HFF-Myc (cell line): ENCODE measurements around the gene CLCNKB.

Source experiments
- DNase-seq: peaks from one replicate; pipeline ENCODE4 v3.0.0-alpha.2; 2011; ENCODE audit warnings: low read depth; ENCODE audit errors: extremely low read depth
- H3K4me3 ChIP-seq: replicated peaks from 2 replicates; pipeline ENCODE4 v1.5.1; 2011; ENCODE audit warnings: low read depth, mild to moderate bottlenecking, control low read depth, low read length
- TF ChIP-seq, protein P1 (sequence below): IDR thresholded peaks from 2 replicates; pipeline ENCODE4 v1.5.1; 2012; ENCODE audit warnings: mild to moderate bottlenecking, low read depth, low read length, control low read depth; ENCODE audit errors: missing control alignments

The CLCNKB gene

GRCh38 chr1:16093611-16094010 is 50.0 kb downstream of the CLCNKB start:
- TF ChIP-seq, protein P1, sequence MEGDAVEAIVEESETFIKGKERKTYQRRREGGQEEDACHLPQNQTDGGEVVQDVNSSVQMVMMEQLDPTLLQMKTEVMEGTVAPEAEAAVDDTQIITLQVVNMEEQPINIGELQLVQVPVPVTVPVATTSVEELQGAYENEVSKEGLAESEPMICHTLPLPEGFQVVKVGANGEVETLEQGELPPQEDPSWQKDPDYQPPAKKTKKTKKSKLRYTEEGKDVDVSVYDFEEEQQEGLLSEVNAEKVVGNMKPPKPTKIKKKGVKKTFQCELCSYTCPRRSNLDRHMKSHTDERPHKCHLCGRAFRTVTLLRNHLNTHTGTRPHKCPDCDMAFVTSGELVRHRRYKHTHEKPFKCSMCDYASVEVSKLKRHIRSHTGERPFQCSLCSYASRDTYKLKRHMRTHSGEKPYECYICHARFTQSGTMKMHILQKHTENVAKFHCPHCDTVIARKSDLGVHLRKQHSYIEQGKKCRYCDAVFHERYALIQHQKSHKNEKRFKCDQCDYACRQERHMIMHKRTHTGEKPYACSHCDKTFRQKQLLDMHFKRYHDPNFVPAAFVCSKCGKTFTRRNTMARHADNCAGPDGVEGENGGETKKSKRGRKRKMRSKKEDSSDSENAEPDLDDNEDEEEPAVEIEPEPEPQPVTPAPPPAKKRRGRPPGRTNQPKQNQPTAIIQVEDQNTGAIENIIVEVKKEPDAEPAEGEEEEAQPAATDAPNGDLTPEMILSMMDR = no peak
- DNase-seq = no peak
- no peak overlapping the region for H3K4me3 ChIP-seq

- DNase-seq = no peak
- TF ChIP-seq, protein P1 = no peak
- H3K4me3 ChIP-seq = no peak overlapping the region
Observed at GRCh38 chr1:16094453-16095158, 51.0 kb downstream of the CLCNKB start.

- TF ChIP-seq, protein P1 = no peak
- DNase-seq = no peak
- H3K4me3 ChIP-seq = no peak overlapping the region
Observed at GRCh38 chr1:16095447-16095846, 51.9 kb downstream of the CLCNKB start.

GRCh38 chr1:16099412-16099811 is 55.8 kb downstream of the CLCNKB start:
- DNase-seq = no peak
- H3K4me3 ChIP-seq = no peak overlapping the region
- TF ChIP-seq, protein P1 = no peak

GRCh38 chr1:16101623-16102022 is 58.0 kb downstream of the CLCNKB start:
- TF ChIP-seq, protein P1 = no peak
- no peak for DNase-seq
- H3K4me3 ChIP-seq = no peak overlapping the region
